GM19455 (cell line): ENCODE measurements around the gene FOXK1.
"Not testable (repeated sequence)": the region's sequence is repeated elsewhere in the genome, so short reads cannot be mapped to it uniquely, and the experiment has no call there.

Source experiments
- ATAC-seq: cut with Tn5 transposase; IDR thresholded peaks from one replicate; pipeline ENCODE4 v1.9.1; 2021; ENCODE audit not compliant: unreplicated experiment

The FOXK1 gene

GRCh38 chr7:4797858-4798705, 116.0 kb downstream of the FOXK1 start:
- no peak for ATAC-seq

GRCh38 chr7:4798706-4799235, 116.7 kb downstream of the FOXK1 start:
- ATAC-seq, result no peak

GRCh38 chr7:4799508-4800268, 117.6 kb downstream of the FOXK1 start:
- no peak for ATAC-seq

- no peak for ATAC-seq
These were observed 118.4 kb downstream of the FOXK1 start for GRCh38 chr7:4800487-4800886.

GRCh38 chr7:4800926-4801838, 119.1 kb downstream of the FOXK1 start:
- no peak for ATAC-seq

GRCh38 chr7:4801839-4802231, 119.7 kb downstream of the FOXK1 start:
- no peak for ATAC-seq

- not testable (repeated sequence) for ATAC-seq
These were observed 120.5 kb downstream of the FOXK1 start for GRCh38 chr7:4802577-4802976.

- ATAC-seq, result no peak
These were observed 121.5 kb downstream of the FOXK1 start for GRCh38 chr7:4803397-4804241.

GRCh38 chr7:4805110-4805983, 123.3 kb downstream of the FOXK1 start:
- no peak for ATAC-seq

GRCh38 chr7:4805984-4806300, 123.8 kb downstream of the FOXK1 start:
- no peak for ATAC-seq

- no peak for ATAC-seq
These were observed 125.0 kb downstream of the FOXK1 start for GRCh38 chr7:4806983-4807597.

GRCh38 chr7:4807598-4808016, 125.5 kb downstream of the FOXK1 start:
- no peak for ATAC-seq

GRCh38 chr7:4808026-4808425, 125.9 kb downstream of the FOXK1 start:
- ATAC-seq, result no peak

- no peak for ATAC-seq
These were observed 126.5 kb downstream of the FOXK1 start for GRCh38 chr7:4808565-4808964.

- no peak for ATAC-seq
These were observed 127.0 kb downstream of the FOXK1 start for GRCh38 chr7:4809091-4809591.

- no peak for ATAC-seq
These were observed 127.6 kb downstream of the FOXK1 start for GRCh38 chr7:4809666-4810065.

GRCh38 chr7:4814433-4814832, 132.3 kb downstream of the FOXK1 start:
- ATAC-seq, result no peak

- no peak for ATAC-seq
These were observed 133.0 kb downstream of the FOXK1 start for GRCh38 chr7:4815121-4815520.
